Activated T-cell treated with anti-CD3 and anti-CD28 coated beads, Interleukin-2, amount 50 U/mL, for 24 hours (primary cell): Measurements from ENCODE around the gene RNF186.
"Not testable (repeated sequence)": the region's sequence is repeated elsewhere in the genome, so short reads cannot be mapped to it uniquely, and the experiment has no call there.

Experiments
- DNase-seq: peaks from one replicate; pipeline ENCODE4 v3.0.0-alpha.2; 2020
- H3K27ac Mint-ChIP-seq: 2 replicates; pipeline ENCODE4 v1.8.0; 2020; ENCODE audit warnings: mild to moderate bottlenecking, mixed read lengths
- H3K27me3 Mint-ChIP-seq: 2 replicates; pipeline ENCODE4 v1.8.0; 2020; ENCODE audit warnings: mixed read lengths
- H3K36me3 Mint-ChIP-seq: 2 replicates; pipeline ENCODE4 v1.8.0; 2020; ENCODE audit warnings: low read depth, mixed read lengths
- H3K4me1 Mint-ChIP-seq: 2 replicates; pipeline ENCODE4 v1.8.0; 2020; ENCODE audit warnings: low read depth, mixed read lengths
- H3K4me3 Mint-ChIP-seq: 2 replicates; pipeline ENCODE4 v1.8.0; 2020; ENCODE audit warnings: mild to moderate bottlenecking, moderate library complexity, mixed read lengths
- H3K9me3 Mint-ChIP-seq: 2 replicates; pipeline ENCODE4 v1.8.0; 2020; ENCODE audit warnings: mixed read lengths

The RNF186 gene

GRCh38 chr1:19814681-19815503 is at the start of gene RNF186:
Gene RNF186 (minus strand): TSS chr1:19815283. CDS start chr1:19815101, 182 bp downstream.
- Mint-ChIP-seq H3K4me1 (no peaks in the 10 kb centered on the region), H3K27me3 (peaks cover 6% of the 10 kb centered on the region), H3K36me3 (no peaks in the 10 kb centered on the region), H3K27ac (no peak within 1 kb of the TSS), H3K9me3 (no peaks in the 10 kb centered on the region), H3K4me3 (no peak within 1 kb of the TSS)
- DNase-seq: no peak

GRCh38 chr1:19864570-19865160 is 49.6 kb upstream of the RNF186 start:
- Mint-ChIP-seq H3K36me3 (no peaks in the 10 kb centered on the region), H3K9me3 (peaks cover 4% of the 10 kb centered on the region), H3K27ac (no peak overlapping the region), H3K4me1 (no peaks in the 10 kb centered on the region), H3K4me3 (no peak overlapping the region), H3K27me3 (peaks cover 54% of the 10 kb centered on the region)
- DNase-seq: no peak

- DNase-seq: no peak
- Mint-ChIP-seq H3K27ac (no peak overlapping the region), H3K36me3 (no peaks in the 10 kb centered on the region), H3K9me3 (peaks cover 4% of the 10 kb centered on the region), H3K27me3 (peaks cover 47% of the 10 kb centered on the region), H3K4me1 (no peaks in the 10 kb centered on the region), H3K4me3 (no peak overlapping the region)
Measured at GRCh38 chr1:19862944-19863343, 47.9 kb upstream of the RNF186 start.

GRCh38 chr1:19861842-19862530 is 46.9 kb upstream of the RNF186 start:
- peaks cover 4% of the 10 kb centered on the region for H3K9me3 Mint-ChIP-seq
- H3K4me1 Mint-ChIP-seq: no peaks in the 10 kb centered on the region
- no peak overlapping the region for H3K4me3 Mint-ChIP-seq
- no peak for DNase-seq
- H3K27ac Mint-ChIP-seq: no peak overlapping the region
- H3K36me3 Mint-ChIP-seq: no peaks in the 10 kb centered on the region
- H3K27me3 Mint-ChIP-seq: peaks cover 44% of the 10 kb centered on the region

GRCh38 chr1:19861034-19861433 is 46.0 kb upstream of the RNF186 start:
- H3K4me1 Mint-ChIP-seq: no peaks in the 10 kb centered on the region
- no peak overlapping the region for H3K27ac Mint-ChIP-seq
- DNase-seq: no peak
- H3K9me3 Mint-ChIP-seq: peaks cover 4% of the 10 kb centered on the region
- H3K27me3 Mint-ChIP-seq: peaks cover 41% of the 10 kb centered on the region
- no peaks in the 10 kb centered on the region for H3K36me3 Mint-ChIP-seq
- H3K4me3 Mint-ChIP-seq: no peak overlapping the region

GRCh38 chr1:19860418-19860817 is 45.3 kb upstream of the RNF186 start:
- H3K36me3 Mint-ChIP-seq: no peaks in the 10 kb centered on the region
- no peak overlapping the region for H3K27ac Mint-ChIP-seq
- H3K4me1 Mint-ChIP-seq: no peaks in the 10 kb centered on the region
- peaks cover 4% of the 10 kb centered on the region for H3K9me3 Mint-ChIP-seq
- H3K27me3 Mint-ChIP-seq: peaks cover 35% of the 10 kb centered on the region
- DNase-seq: no peak
- H3K4me3 Mint-ChIP-seq: no peak overlapping the region

- Mint-ChIP-seq H3K4me3 (no peak overlapping the region), H3K36me3 (no peaks in the 10 kb centered on the region), H3K4me1 (no peaks in the 10 kb centered on the region), H3K27ac (no peak overlapping the region), H3K9me3 (peaks cover 4% of the 10 kb centered on the region), H3K27me3 (peaks cover 35% of the 10 kb centered on the region)
- no peak for DNase-seq
Measured at GRCh38 chr1:19859876-19860275, 44.8 kb upstream of the RNF186 start.

GRCh38 chr1:19858893-19859292 is 43.8 kb upstream of the RNF186 start:
- no peak for DNase-seq
- Mint-ChIP-seq H3K9me3 (peaks cover 4% of the 10 kb centered on the region), H3K4me1 (no peaks in the 10 kb centered on the region), H3K27ac (no peak overlapping the region), H3K27me3 (peaks cover 33% of the 10 kb centered on the region), H3K4me3 (no peak overlapping the region), H3K36me3 (no peaks in the 10 kb centered on the region)

- H3K36me3 Mint-ChIP-seq: no peaks in the 10 kb centered on the region
- peaks cover 14% of the 10 kb centered on the region for H3K27me3 Mint-ChIP-seq
- no peak overlapping the region for H3K27ac Mint-ChIP-seq
- H3K9me3 Mint-ChIP-seq: no peaks in the 10 kb centered on the region
- H3K4me1 Mint-ChIP-seq: no peaks in the 10 kb centered on the region
- no peak overlapping the region for H3K4me3 Mint-ChIP-seq
- no peak for DNase-seq
Measured at GRCh38 chr1:19854866-19855265, 39.8 kb upstream of the RNF186 start.

- no peak for DNase-seq
- no peak overlapping the region for H3K4me3 Mint-ChIP-seq
- no peak overlapping the region for H3K27ac Mint-ChIP-seq
Measured at GRCh38 chr1:19852036-19852435, 37.0 kb upstream of the RNF186 start.

GRCh38 chr1:19850214-19850613 is 35.1 kb upstream of the RNF186 start:
- Mint-ChIP-seq H3K27me3 (peaks cover 18% of the 10 kb centered on the region), H3K4me3 (no peak overlapping the region), H3K9me3 (no peaks in the 10 kb centered on the region), H3K27ac (no peak overlapping the region), H3K4me1 (no peaks in the 10 kb centered on the region), H3K36me3 (no peaks in the 10 kb centered on the region)
- DNase-seq: no peak

More at GRCh38 chr1:19852036-19852435, 37.0 kb upstream of the RNF186 start:
- Mint-ChIP-seq H3K9me3 (no peaks in the 10 kb centered on the region), H3K27me3 (peaks cover 6% of the 10 kb centered on the region), H3K4me1 (no peaks in the 10 kb centered on the region), H3K36me3 (no peaks in the 10 kb centered on the region)

- H3K4me1 Mint-ChIP-seq, H3K9me3 Mint-ChIP-seq, DNase-seq, H3K4me3 Mint-ChIP-seq, H3K36me3 Mint-ChIP-seq, H3K27ac Mint-ChIP-seq: not testable (repeated sequence)
- peaks cover 26% of the 10 kb centered on the region for H3K27me3 Mint-ChIP-seq
Measured at GRCh38 chr1:19849307-19849706, 34.2 kb upstream of the RNF186 start.

- not testable (repeated sequence) for H3K36me3 Mint-ChIP-seq, H3K27ac Mint-ChIP-seq, DNase-seq, H3K9me3 Mint-ChIP-seq, H3K4me3 Mint-ChIP-seq, H3K4me1 Mint-ChIP-seq
- H3K27me3 Mint-ChIP-seq: peaks cover 34% of the 10 kb centered on the region
Measured at GRCh38 chr1:19847334-19847733, 32.3 kb upstream of the RNF186 start.

- H3K36me3 Mint-ChIP-seq: no peaks in the 10 kb centered on the region
- H3K27ac Mint-ChIP-seq: no peak overlapping the region
- no peak for DNase-seq
- H3K4me3 Mint-ChIP-seq: no peak overlapping the region
- peaks cover 34% of the 10 kb centered on the region for H3K27me3 Mint-ChIP-seq
- no peaks in the 10 kb centered on the region for H3K4me1 Mint-ChIP-seq
- no peaks in the 10 kb centered on the region for H3K9me3 Mint-ChIP-seq
Measured at GRCh38 chr1:19846338-19846737, 31.3 kb upstream of the RNF186 start.

- H3K9me3 Mint-ChIP-seq: no peaks in the 10 kb centered on the region
- H3K36me3 Mint-ChIP-seq: no peaks in the 10 kb centered on the region
- no peak overlapping the region for H3K27ac Mint-ChIP-seq
- no peak for DNase-seq
- H3K4me3 Mint-ChIP-seq: no peak overlapping the region
- H3K4me1 Mint-ChIP-seq: peaks cover 4% of the 10 kb centered on the region
- H3K27me3 Mint-ChIP-seq: peaks cover 34% of the 10 kb centered on the region
Measured at GRCh38 chr1:19845555-19845954, 30.5 kb upstream of the RNF186 start.
